Neutrophil (primary cell): ENCODE results near the gene PTPN14.
"Not testable (repeated sequence)": the region's sequence is repeated elsewhere in the genome, so short reads cannot be mapped to it uniquely, and the experiment has no call there.

Experiments
- H3K27ac ChIP-seq: fragments of 200-600 bp; sonication (generic); 2 replicates; pipeline ENCODE4 v1.5.1; 2016; ENCODE audit warnings: mild to moderate bottlenecking, moderate library complexity
- H3K27me3 ChIP-seq: fragments of 200-600 bp; sonication (generic); 2 replicates; pipeline ENCODE4 v1.6.0; 2016; ENCODE audit warnings: mild to moderate bottlenecking
- H3K36me3 ChIP-seq: fragments of 200-600 bp; sonication (generic); 2 replicates; pipeline ENCODE4 v1.5.1; 2017
- H3K4me1 ChIP-seq, 2 experiments: fragments of 200-600 bp in 1 of 2; sonication (generic) in 1 of 2; 1 replicate in 1 of 2; 2 replicates in 1 of 2; pipeline versions ENCODE4 v1.5.1 to v1.6.1; 2013 to 2016; ENCODE audit warnings: low read depth in 1 of 2, low read length in 1 of 2, mild to moderate bottlenecking in 1 of 2, moderate library complexity in 1 of 2; ENCODE audit not compliant: control insufficient read depth in 1 of 2, insufficient read depth in 1 of 2
- H3K4me3 ChIP-seq, 2 experiments: fragments of 200-600 bp in 1 of 2; sonication (generic) in 1 of 2; 1 replicate in 1 of 2; 2 replicates in 1 of 2; pipeline ENCODE4 v1.5.1; 2013 to 2016; ENCODE audit warnings: low read depth in 1 of 2, low read length in 1 of 2, mild to moderate bottlenecking in 1 of 2, moderate library complexity in 1 of 2
- H3K9me3 ChIP-seq: fragments of 200-600 bp; sonication (generic); 2 replicates; pipeline ENCODE4 v1.5.1; 2016
- TF ChIP-seq, protein P1 (sequence below): fragments of 200-600 bp; sonication (generic); IDR thresholded peaks from 2 replicates; pipeline ENCODE4 v1.5.1; 2016; ENCODE audit warnings: antibody characterized with exemption

The PTPN14 gene

DNA sequence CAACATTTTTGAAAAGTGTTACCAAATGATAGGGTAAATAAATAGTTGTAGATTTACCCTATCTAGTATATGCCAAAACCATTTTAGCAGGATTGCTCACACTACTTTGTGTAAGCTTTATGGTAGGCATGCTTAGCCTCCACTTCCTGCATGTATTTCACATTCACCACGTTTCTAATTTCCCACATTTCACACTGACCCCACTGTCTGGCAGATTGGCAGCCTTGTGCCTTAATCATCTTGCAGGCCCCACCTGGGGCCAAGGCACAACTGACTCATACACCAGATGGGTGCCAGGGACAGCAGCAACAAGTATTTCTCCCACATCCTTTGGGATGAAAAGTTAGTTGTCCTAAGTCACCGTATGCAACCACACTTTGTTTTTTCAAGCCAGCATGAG lies 30.4 kb upstream of the PTPN14 start:
- Histone ChIP-seq H3K36me3 (no peaks in the 10 kb centered on the region), H3K27ac (no peak overlapping the region), H3K4me3 (no peak overlapping the region), H3K9me3 (no peaks in the 10 kb centered on the region), H3K4me1 (no peaks in the 10 kb centered on the region), H3K27me3 (peaks cover 15% of the 10 kb centered on the region)
- TF ChIP-seq, protein P1, sequence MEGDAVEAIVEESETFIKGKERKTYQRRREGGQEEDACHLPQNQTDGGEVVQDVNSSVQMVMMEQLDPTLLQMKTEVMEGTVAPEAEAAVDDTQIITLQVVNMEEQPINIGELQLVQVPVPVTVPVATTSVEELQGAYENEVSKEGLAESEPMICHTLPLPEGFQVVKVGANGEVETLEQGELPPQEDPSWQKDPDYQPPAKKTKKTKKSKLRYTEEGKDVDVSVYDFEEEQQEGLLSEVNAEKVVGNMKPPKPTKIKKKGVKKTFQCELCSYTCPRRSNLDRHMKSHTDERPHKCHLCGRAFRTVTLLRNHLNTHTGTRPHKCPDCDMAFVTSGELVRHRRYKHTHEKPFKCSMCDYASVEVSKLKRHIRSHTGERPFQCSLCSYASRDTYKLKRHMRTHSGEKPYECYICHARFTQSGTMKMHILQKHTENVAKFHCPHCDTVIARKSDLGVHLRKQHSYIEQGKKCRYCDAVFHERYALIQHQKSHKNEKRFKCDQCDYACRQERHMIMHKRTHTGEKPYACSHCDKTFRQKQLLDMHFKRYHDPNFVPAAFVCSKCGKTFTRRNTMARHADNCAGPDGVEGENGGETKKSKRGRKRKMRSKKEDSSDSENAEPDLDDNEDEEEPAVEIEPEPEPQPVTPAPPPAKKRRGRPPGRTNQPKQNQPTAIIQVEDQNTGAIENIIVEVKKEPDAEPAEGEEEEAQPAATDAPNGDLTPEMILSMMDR: no peak

DNA sequence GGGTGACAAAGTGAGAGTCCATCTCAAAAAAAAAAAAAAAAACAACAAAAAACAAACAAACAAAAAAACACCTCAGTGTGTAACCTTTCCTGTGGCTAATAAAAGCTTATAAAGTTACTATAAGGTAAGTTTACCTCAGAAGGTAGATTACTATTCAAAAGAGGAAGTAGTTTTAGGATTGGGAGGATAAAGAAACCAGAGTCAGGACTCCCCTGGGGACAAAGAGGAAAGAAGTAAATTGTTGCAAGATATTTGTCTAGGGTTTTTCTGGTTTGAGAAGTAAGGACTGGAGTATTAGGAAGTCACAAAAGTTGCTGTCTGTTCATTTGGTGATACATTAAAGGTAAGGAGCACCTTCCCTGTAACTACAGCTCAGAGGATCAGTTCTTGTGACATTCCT lies 27.8 kb upstream of the PTPN14 start:
- Histone ChIP-seq H3K4me3 (no peak overlapping the region), H3K27me3 (peaks cover 4% of the 10 kb centered on the region), H3K36me3 (no peaks in the 10 kb centered on the region), H3K9me3 (no peaks in the 10 kb centered on the region), H3K4me1 (no peaks in the 10 kb centered on the region), H3K27ac (no peak overlapping the region)
- TF ChIP-seq, protein P1: no peak

DNA sequence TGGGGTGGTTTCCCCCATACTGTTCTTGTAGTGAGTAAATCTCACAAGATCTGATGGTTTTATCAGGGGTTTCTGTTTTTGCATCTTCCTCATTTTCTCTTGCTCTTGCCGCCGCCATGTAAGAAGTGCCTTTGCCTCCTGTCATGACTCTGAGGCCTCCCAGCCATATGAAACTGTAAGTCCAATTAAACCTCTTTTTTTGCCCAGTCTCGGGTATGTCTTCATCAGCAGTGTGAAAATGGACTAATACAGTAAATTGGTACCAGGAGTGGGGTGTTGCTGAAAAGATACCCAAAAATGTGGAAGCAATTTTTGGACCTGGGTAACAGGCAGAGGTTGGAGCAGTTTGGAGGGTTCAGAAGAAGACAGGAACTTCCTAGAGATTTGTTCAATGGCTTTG lies 24.7 kb upstream of the PTPN14 start:
- H3K36me3 ChIP-seq, H3K4me3 ChIP-seq, H3K27me3 ChIP-seq, H3K27ac ChIP-seq, H3K4me1 ChIP-seq, H3K9me3 ChIP-seq: not testable (repeated sequence)

DNA sequence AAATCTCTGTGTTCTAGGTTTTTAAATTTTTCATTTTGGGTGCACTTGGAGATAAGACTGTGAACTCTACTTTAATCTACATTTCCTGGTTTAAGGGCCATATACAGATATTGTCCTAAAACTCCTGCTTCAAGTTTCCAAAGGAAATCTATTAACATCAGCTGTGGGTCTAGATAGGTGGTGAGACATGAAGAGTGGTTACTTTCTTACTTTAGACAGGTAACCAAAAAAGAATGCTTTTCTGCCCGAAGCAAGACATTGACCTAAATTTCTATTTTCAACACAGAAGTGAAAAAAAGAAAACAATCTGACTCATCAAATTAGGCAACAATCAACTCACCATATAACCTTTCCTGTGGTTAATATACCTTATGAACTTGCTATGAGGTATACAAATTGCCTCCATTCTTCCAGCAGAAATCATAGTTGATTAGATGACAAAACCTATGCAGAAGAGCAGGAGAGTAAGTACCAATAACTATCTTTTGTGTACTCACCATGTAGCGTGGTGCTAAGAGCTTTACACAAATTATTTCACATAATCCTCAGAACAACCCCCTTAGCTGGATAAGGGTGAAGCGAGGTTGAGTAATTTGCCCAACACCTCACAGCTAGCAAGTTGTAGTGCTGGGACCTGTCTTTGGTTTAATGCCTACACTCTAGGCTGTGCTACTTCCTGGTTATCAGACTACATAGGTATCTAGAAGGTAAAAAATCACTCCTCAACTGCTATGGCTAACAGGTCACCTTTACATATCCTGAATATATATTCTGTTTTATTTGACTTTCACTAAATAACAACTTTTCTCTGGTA lies 23.4 kb upstream of the PTPN14 start:
- Histone ChIP-seq H3K9me3 (no peaks in the 10 kb centered on the region), H3K27ac (no peak overlapping the region), H3K27me3 (no peaks in the 10 kb centered on the region), H3K36me3 (no peaks in the 10 kb centered on the region), H3K4me1 (no peaks in the 10 kb centered on the region), H3K4me3 (no peak overlapping the region)
- TF ChIP-seq, protein P1: no peak

DNA sequence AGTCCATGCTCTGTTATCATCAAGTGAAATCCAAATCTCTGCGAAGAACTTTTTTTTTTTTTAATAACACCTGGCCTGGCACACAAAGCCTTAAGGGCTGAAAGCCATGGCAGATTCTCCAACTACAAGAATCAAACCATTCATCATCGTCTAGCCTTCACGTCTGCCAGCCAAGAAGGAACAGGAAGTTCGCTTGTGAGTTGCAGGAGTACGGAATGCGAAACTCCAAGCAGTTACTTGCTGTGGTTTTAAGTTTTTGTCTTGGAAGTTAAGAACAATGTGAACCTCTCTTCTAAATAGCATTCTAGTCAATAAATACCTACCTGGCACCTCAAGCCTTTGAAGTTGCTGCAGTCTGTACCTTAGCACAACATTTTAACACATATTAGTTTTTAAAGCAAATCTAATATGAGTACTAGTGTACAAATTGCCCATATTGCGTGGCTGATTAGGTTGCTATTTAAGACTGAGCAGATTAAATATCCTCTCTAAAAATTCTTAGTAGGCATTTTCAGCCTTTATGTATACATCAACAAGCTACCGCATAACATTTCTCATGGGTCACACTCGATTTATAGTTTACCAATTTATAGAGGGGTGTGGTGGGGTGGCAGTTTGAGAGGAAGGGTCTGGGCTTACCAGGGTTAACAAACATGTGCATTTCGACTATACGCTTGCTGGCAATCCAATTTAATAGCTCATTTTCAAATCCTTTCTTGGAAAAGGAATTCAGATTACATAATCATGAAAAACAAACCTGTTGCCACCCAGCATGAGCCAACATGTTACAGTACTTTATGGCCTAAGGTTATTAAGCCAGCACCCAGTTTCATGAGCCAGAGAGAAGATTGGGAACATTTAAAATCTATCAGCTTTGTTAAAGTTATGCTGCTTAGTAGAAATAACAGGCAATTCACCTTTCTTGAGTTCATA lies 22.2 kb upstream of the PTPN14 start:
- Histone ChIP-seq H3K9me3 (no peaks in the 10 kb centered on the region), H3K4me3 (no peak overlapping the region), H3K4me1 (no peaks in the 10 kb centered on the region), H3K27ac (no peak overlapping the region), H3K36me3 (no peaks in the 10 kb centered on the region), H3K27me3 (no peaks in the 10 kb centered on the region)
- TF ChIP-seq, protein P1: no peak

DNA sequence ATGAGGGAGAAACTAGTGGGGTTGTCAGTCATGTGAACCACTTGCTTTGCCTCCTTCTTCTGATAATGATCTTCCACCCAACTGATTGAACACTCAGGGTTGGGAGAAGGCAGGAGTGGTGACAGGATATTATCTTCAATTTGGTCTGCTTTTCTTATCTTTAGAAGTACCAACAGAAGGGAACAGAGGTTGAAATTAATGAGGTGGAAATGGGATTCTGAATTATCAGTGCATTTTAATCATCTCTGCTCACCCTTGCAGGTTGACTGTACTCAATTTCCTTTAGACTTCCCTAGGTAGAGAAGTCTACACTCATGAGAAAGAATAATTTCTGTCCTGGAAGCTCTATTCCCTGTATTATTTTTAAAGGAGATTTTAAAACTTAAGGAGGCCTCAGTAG lies 19.9 kb upstream of the PTPN14 start:
- Histone ChIP-seq H3K4me3 (no peak overlapping the region), H3K9me3 (no peaks in the 10 kb centered on the region), H3K4me1 (no peaks in the 10 kb centered on the region), H3K27ac (no peak overlapping the region), H3K36me3 (no peaks in the 10 kb centered on the region), H3K27me3 (no peaks in the 10 kb centered on the region)
- TF ChIP-seq, protein P1: no peak
